Fibroblast of villous mesenchyme (primary cell): ENCODE data around the gene RBP7. TPM values are rescaled to one million over a fixed set of nuclear protein-coding genes. Genes with fewer than 3 reads are reported as not detected.

Source experiments
- DNase-seq: peaks from one replicate; pipeline ENCODE4 v3.0.0-alpha.2; 2010; ENCODE audit warnings: low read depth
- H3K4me3 ChIP-seq: 2 replicates; pipeline ENCODE4 v1.5.1; 2011; ENCODE audit warnings: low read depth, mild to moderate bottlenecking, low read length
- CTCF ChIP-seq: IDR thresholded peaks from 2 replicates; pipeline ENCODE4 v1.5.1; 2012; ENCODE audit warnings: low read depth, mild to moderate bottlenecking, low read length; ENCODE audit not compliant: insufficient read depth
- small RNA-seq: library from RNA; depleted of rRNA; stranded (forward); fragments of <200 nt; gene quantifications from one replicate; pipeline ENCODE3, GENCODE V24; 2012
- total RNA-seq: library from RNA; depleted of rRNA; stranded (reverse); fragments of >200 nt; gene quantifications from 2 replicates; pipeline ENCODE4 v1.2.3, GENCODE V29; 2012

The RBP7 gene
- total RNA-seq, 1 donor: 0.43 TPM

GRCh38 chr1:10065344-10065685, 68.3 kb downstream of the RBP7 start:
- no peak for TF ChIP-seq CTCF
- no peak for DNase-seq
- H3K4me3 ChIP-seq: no peak overlapping the region

Small RNA genes lying within 50 kb of the gene (small RNA-seq; reads per million reads assigned to genes)
- 0.85 reads per million for gene MIR5697

Other genes starting within 250 kb of the RBP7 start
- 90.2 and 126 TPM in 2 replicates for gene CLSTN1, start 173.3 kb upstream of the RBP7 start, total RNA-seq
- gene CTNNBIP1, start 87.0 kb upstream of the RBP7 start, total RNA-seq: 13.4 and 20.3 TPM in 2 replicates
- gene LZIC, start 53.8 kb upstream of the RBP7 start, total RNA-seq: 28.7 and 37.6 TPM in 2 replicates
- gene NMNAT1, start 53.8 kb upstream of the RBP7 start, total RNA-seq: 7.1 and 13.8 TPM in 2 replicates
- 42.8 and 47.9 TPM in 2 replicates for gene UBE4B, start 35.7 kb downstream of the RBP7 start, total RNA-seq
- gene KIF1B, start 213.3 kb downstream of the RBP7 start, total RNA-seq: 24.8 and 36.3 TPM in 2 replicates